MM.1S (cell line): ENCODE measurements around the gene KRTAP10-5.

Experiments used
- DNase-seq: peaks from one replicate; pipeline ENCODE4 v3.0.0-alpha.2; 2015
- H2AFZ ChIP-seq: fragments of 300-600 bp; sonication (generic); 2 replicates; pipeline ENCODE4 v1.6.0; 2016; ENCODE audit warnings: antibody characterized with exemption, low read length
- H3F3A ChIP-seq: fragments of 300-600 bp; sonication (generic); 2 replicates; pipeline ENCODE4 v1.6.1; 2016; ENCODE audit warnings: mild to moderate bottlenecking, antibody characterized with exemption, low read length, moderate library complexity, mixed read lengths; ENCODE audit not compliant: insufficient read depth
- H3K27ac ChIP-seq: fragments of 300-600 bp; sonication (generic); 2 replicates; pipeline ENCODE4 v1.5.1; 2016; ENCODE audit warnings: mild to moderate bottlenecking, low read length
- H3K27me3 ChIP-seq: fragments of 300-600 bp; sonication (generic); replicated peaks from 2 replicates; pipeline ENCODE4 v1.6.0; 2016; ENCODE audit warnings: low read length; ENCODE audit not compliant: insufficient read depth
- H3K36me3 ChIP-seq: fragments of 300-600 bp; sonication (generic); replicated peaks from 2 replicates; pipeline ENCODE4 v1.6.1; 2016; ENCODE audit warnings: mild to moderate bottlenecking, low read length, mixed read lengths; ENCODE audit not compliant: insufficient read depth
- H3K4me1 ChIP-seq: fragments of 300-600 bp; sonication (generic); 2 replicates; pipeline ENCODE4 v1.6.1; 2016; ENCODE audit warnings: low read length, mixed read lengths
- H3K4me2 ChIP-seq: fragments of 300-600 bp; sonication (generic); 2 replicates; pipeline ENCODE4 v1.6.0; 2016; ENCODE audit warnings: low read depth, low read length
- H3K4me3 ChIP-seq: fragments of 300-600 bp; sonication (generic); 2 replicates; pipeline ENCODE4 v1.5.1; 2016; ENCODE audit warnings: low read length, mixed read lengths
- H3K79me2 ChIP-seq: fragments of 300-600 bp; sonication (generic); 2 replicates; pipeline ENCODE4 v1.6.1; 2016; ENCODE audit warnings: mixed run types, low read length, mixed read lengths
- H3K9ac ChIP-seq: fragments of 300-600 bp; sonication (generic); 2 replicates; pipeline ENCODE4 v1.6.1; 2016; ENCODE audit warnings: low read length, mixed read lengths
- H3K9me2 ChIP-seq: fragments of 300-600 bp; sonication (generic); replicated peaks from 2 replicates; pipeline ENCODE4 v1.6.1; 2016; ENCODE audit warnings: mild to moderate bottlenecking, low read length, mixed read lengths; ENCODE audit not compliant: insufficient read depth
- H3K9me3 ChIP-seq: fragments of 300-600 bp; sonication (generic); replicated peaks from 2 replicates; pipeline ENCODE4 v1.6.1; 2016; ENCODE audit warnings: mild to moderate bottlenecking, low read length, mixed read lengths; ENCODE audit not compliant: insufficient read depth
- H4K20me1 ChIP-seq: fragments of 300-600 bp; sonication (generic); 2 replicates; pipeline ENCODE4 v1.6.1; 2016; ENCODE audit warnings: mild to moderate bottlenecking, low read length, moderate library complexity, mixed read lengths; ENCODE audit not compliant: insufficient read depth
- CTCF ChIP-seq: fragments of 300-600 bp; sonication (generic); IDR thresholded peaks from 2 replicates; pipeline ENCODE4 v1.5.1; 2016; ENCODE audit warnings: antibody characterized with exemption, low read length, mixed read lengths
- EZH2 ChIP-seq: fragments of 300-600 bp; sonication (generic); optimal IDR thresholded peaks from 2 replicates; pipeline ENCODE3; 2017; ENCODE audit warnings: low read depth, mild to moderate bottlenecking, antibody characterized with exemption, low read length, mixed read lengths
- EZH2phosphoT487 ChIP-seq: fragments of 300-600 bp; sonication (generic); IDR thresholded peaks from 2 replicates; pipeline ENCODE4 v1.6.1; 2018; ENCODE audit warnings: antibody characterized with exemption, low read length

The KRTAP10-5 gene

GRCh38 chr21:44614161-44614631 is 33.8 kb upstream of the KRTAP10-5 start:
- Histone ChIP-seq H3K36me3 (no peaks in the 10 kb centered on the region), H3K4me2 (no peak overlapping the region), H3K27ac (no peak overlapping the region), H3K9me2 (no peaks in the 10 kb centered on the region), H3K4me1 (no peaks in the 10 kb centered on the region), H3K27me3 (peaks cover 85% of the 10 kb centered on the region), H3K79me2 (no peaks in the 10 kb centered on the region), H3K9me3 (no peaks in the 10 kb centered on the region), H3F3A (no peaks in the 10 kb centered on the region), H3K9ac (no peak overlapping the region), H2AFZ (no peak overlapping the region), H3K4me3 (no peak overlapping the region), H4K20me1 (no peaks in the 10 kb centered on the region)
- no peak for TF ChIP-seq EZH2
- TF ChIP-seq CTCF = no peak
- no peak for TF ChIP-seq EZH2phosphoT487
- no peak for DNase-seq

GRCh38 chr21:44613386-44614155 is 33.2 kb upstream of the KRTAP10-5 start:
- H3K4me3 ChIP-seq = no peak overlapping the region
- H2AFZ ChIP-seq = no peak overlapping the region
- no peak for TF ChIP-seq EZH2phosphoT487
- H3K9me2 ChIP-seq = no peaks in the 10 kb centered on the region
- no peaks in the 10 kb centered on the region for H3K79me2 ChIP-seq
- H4K20me1 ChIP-seq = no peaks in the 10 kb centered on the region
- H3K4me2 ChIP-seq = no peak overlapping the region
- peaks cover 85% of the 10 kb centered on the region for H3K27me3 ChIP-seq
- H3K27ac ChIP-seq = no peak overlapping the region
- H3K36me3 ChIP-seq = no peaks in the 10 kb centered on the region
- H3K9me3 ChIP-seq = no peaks in the 10 kb centered on the region
- no peaks in the 10 kb centered on the region for H3F3A ChIP-seq
- DNase-seq = no peak
- no peak overlapping the region for H3K9ac ChIP-seq
- no peaks in the 10 kb centered on the region for H3K4me1 ChIP-seq

GRCh38 chr21:44612669-44613229 is 32.3 kb upstream of the KRTAP10-5 start:
- no peaks in the 10 kb centered on the region for H3K9me3 ChIP-seq
- no peak overlapping the region for H2AFZ ChIP-seq
- no peaks in the 10 kb centered on the region for H3K36me3 ChIP-seq
- no peaks in the 10 kb centered on the region for H3K9me2 ChIP-seq
- no peak overlapping the region for H3K9ac ChIP-seq
- no peak overlapping the region for H3K27ac ChIP-seq
- TF ChIP-seq CTCF = no peak
- TF ChIP-seq EZH2phosphoT487 = no peak
- TF ChIP-seq EZH2 = no peak
- H3K4me3 ChIP-seq = no peak overlapping the region
- no peaks in the 10 kb centered on the region for H3K4me1 ChIP-seq
- no peak overlapping the region for H3K4me2 ChIP-seq
- H3F3A ChIP-seq = no peaks in the 10 kb centered on the region
- no peak for DNase-seq
- H4K20me1 ChIP-seq = no peaks in the 10 kb centered on the region
- no peaks in the 10 kb centered on the region for H3K79me2 ChIP-seq
- peaks cover 85% of the 10 kb centered on the region for H3K27me3 ChIP-seq

GRCh38 chr21:44612029-44612486 is 31.7 kb upstream of the KRTAP10-5 start, which contains the start of gene KRTAP10-8:
Gene KRTAP10-8, plus strand, starts transcription at chr21:44612079. Its CDS starts 22 bp downstream, at chr21:44612101.
- no peaks in the 10 kb centered on the region for H3K9me2 ChIP-seq
- H3K4me3 ChIP-seq = no peak within 1 kb of the TSS
- no peak within 1 kb of the TSS for H3K9ac ChIP-seq
- no peaks in the 10 kb centered on the region for H3K9me3 ChIP-seq
- H4K20me1 ChIP-seq = no peaks in the 10 kb centered on the region
- H3K79me2 ChIP-seq = no peaks in the 10 kb centered on the region
- no peaks in the 10 kb centered on the region for H3K36me3 ChIP-seq
- no peak within 1 kb of the TSS for H2AFZ ChIP-seq
- DNase-seq = no peak
- no peak within 1 kb of the TSS for H3K27ac ChIP-seq
- peaks cover 85% of the 10 kb centered on the region for H3K27me3 ChIP-seq
- no peaks in the 10 kb centered on the region for H3K4me1 ChIP-seq
- TF ChIP-seq EZH2 = no peak
- TF ChIP-seq EZH2phosphoT487 = no peak
- no peak for TF ChIP-seq CTCF
- no peaks in the 10 kb centered on the region for H3F3A ChIP-seq
- no peak within 1 kb of the TSS for H3K4me2 ChIP-seq
